ELF-1 (cell line): ENCODE measurements around the gene PRR19.
"Not testable (repeated sequence)": the region's sequence is repeated elsewhere in the genome, so short reads cannot be mapped to it uniquely, and the experiment has no call there.

Experiments used
- DNase-seq: peaks from one replicate; pipeline ENCODE4 v3.0.0-alpha.2; 2016; ENCODE audit warnings: low read depth, low spot score

PRR19 gene, protein sequence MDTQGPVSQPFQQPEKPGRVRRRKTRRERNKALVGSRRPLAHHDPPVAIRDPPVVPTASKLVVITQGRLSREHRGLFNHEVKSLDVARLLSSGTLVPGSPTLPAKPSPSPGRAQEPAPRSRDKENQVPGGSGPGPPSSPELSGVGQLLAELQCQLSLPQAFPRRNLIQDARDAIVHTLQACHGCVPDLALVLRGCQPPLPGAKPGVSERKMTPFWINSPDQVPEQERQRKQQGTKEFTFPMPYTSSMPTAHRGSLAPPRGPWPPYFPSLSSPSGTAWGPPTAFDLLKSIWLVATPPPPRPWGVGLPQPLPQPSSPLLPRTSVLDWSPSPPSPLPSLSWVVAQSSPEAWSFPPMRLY

DNA sequence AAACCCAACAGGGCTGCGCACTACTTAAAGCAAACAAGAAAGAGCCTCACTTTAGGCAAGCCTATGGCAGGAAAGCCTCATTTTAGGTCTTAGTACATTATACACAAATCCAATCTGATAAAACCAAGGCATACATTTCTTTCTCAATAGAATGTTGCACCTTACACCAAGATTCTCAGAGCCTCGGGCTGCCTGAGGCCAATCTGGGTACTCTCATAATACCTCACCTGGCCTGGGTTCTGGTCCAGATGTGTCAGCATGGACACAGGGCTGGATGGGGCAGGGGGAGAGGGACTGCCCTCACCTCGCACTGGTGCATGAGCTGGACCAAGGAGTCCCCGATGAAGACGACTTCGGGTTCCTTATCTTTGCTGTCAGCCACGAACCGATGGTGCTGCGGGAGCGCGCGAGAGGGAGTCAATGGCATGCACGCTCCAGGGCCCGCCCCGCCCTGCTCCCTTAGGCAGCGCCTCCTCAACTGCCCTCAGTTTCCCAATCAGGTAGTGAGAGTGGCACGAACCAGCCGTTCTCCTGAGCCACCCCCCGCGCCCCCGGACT is at the start of gene PRR19:
TSS of gene PRR19 (plus strand) at position 487 of the 558 bp plus-strand sequence. CDS start 7,453 bp downstream, outside the sequence.
- DNase-seq: no peak

DNA sequence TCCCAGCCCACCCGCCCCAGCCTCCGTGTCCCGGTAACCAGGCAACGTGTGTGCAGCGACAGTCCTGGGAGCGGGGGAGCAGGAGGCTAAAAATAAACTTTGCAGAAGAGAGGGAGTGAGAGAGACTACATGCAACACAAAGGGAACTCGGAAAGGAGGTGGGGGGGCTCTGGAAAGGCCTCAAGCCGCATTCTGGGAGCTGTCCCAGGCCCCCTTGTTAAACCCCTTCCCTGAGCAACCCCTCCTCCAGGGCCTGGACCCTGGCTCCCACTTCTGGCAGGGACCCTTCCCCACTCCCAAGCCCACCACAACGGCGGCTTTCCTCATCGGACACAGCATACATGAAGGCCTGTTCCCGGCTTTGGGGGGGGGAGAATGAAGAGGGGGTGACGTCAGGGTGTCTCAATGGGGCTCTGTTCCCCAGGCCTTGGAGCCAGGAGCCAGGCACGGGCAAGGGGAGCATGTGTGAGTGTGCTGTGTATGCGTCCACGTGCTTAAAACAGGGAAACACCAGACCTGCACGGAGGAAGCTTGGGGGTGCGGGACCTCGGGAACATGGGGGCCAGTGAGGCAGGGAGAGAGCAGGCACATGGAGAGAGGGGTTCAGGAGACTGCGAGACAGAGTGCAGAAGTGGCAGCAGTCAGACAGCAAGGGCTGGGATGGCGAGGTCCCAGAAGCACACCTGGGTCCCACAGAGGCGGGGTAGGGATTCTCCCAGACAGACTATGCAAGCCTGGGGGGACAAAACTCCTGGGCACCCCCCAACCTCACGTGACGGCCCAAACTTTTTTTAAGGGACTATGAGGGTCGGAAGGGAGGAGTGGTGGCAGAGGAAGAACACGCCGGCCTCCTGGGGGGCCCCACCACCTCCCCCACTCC is 49.3 kb upstream of the PRR19 start:
- no peak for DNase-seq

DNA sequence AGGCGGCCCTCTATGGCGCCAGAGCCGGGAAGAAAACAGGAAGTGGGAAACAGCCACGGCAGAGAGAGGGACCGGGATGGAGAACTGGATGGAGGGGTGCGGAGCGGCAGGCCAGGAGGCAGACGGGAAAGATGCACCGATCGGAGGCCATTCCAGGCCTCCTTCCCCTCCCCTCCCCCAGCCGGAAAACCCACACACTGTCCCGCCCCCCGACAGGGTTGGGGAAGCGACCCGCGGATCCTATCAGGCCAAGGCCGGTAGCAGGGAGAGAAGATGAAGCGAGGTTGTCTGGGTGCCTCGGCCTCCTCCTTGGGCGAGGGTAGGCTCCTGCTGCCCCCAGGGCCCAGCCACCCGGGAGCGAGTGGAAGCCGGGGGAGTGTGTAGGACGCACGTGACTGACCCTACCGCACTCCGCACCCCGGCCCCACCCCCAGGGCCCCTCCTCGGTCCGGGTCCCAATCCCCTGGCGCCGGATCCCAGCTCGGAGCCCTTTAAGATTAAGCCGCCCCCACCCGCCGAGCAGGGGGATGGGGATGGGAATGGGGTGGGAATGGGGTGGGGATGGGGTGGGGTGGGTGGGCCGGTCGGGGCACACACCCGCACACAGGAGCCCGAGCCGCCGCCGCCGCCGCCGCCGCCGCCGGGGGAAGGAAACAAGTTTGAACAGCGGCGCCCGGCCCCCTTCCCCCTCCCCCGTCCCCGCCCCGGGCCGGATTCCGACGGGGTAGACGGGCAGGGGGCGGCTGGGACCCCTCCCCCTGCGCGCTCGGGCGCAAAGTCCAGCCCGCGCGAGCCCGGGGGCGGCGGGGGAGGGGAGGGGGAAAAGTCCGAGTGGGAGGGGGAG is 48.5 kb upstream of the PRR19 start:
- DNase-seq: peak; percentile 68

DNA sequence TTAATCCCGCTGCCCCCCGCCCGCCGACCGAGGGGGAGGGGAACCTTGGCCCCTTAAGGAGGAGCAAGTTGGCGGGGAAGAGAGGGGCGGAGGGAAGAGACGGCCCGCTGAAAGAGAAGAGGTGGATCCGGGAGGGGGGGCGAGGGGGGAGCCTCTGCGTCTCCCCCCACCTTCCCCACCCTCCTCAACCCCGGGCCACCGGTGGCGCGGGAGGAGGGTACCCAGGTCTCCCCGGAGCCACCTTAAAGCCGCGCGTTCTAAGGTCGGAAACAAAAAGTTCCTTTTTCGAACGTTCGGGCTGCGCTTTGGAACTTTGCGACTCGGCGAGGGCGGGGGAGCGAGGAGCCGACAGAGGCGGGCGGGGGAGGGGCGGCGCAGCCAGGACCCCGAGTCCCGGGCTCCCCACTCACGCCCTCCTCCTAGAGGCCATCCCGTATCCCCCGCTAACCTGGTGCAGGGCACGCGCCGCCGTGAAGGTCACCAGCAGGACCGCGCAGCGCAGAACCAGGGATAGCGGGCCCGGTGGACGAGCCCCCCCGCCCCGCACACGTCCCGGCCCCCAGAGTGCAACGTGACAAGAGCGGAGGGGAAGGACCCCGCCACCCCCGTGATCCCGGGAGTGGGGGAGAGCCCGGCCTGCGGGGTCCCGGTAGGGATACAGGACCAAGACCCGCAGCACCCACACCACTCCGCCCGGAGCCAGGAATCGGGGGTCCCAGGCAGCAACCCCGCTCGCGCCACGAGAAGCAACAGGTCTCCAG is 47.7 kb upstream of the PRR19 start:
- DNase-seq: peak; percentile 80

DNA sequence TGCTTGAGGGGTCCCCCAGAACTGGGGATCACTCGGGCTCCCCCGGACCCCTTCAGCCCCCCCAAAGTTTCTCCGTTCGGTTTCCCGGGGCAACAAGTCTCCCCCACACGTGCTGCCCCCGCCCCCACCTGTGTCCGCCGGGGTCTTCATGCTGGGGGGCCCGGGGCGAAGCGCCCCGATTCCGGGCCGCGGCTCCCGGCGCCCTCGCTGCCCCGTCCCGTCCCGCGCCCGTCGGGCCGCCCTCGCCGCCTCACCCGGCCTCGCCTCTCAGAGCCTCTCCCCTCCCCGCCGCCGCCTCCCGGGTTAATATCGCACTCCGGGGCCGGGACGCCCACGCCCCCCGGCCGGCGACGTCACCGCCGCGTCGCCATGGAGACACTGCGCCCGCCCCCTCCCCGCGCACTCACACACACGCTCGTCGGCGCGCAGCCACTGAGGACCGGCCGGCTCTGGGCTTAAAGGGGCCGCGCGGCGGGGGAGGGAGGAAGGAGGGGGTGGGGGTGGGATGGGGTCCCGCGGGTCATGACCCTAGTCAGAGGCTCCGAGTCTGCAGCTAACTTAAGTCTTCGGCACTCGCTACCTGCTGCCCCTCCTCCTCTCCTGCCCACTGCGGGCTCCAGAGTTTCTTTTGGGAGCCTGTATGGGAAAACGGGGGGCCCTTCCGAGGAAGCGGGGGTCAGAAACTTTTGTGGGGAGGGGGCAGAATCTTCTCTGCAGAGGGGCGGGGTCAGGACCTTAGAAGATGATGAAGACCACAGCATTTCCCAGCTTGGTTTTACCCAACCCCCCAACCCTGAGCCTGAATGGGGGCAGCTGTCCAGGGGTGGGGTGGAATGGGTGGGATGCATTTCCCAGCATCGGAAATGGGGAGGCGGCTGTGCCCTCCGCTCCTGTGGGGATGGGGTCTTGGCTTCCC is 46.8 kb upstream of the PRR19 start, which contains the start of gene ERF:
TSS of gene ERF (minus strand) at position 279 of the 916 bp plus-strand sequence. CDS start at position 150, 129 bp downstream.
- DNase-seq: peak; percentile 90

DNA sequence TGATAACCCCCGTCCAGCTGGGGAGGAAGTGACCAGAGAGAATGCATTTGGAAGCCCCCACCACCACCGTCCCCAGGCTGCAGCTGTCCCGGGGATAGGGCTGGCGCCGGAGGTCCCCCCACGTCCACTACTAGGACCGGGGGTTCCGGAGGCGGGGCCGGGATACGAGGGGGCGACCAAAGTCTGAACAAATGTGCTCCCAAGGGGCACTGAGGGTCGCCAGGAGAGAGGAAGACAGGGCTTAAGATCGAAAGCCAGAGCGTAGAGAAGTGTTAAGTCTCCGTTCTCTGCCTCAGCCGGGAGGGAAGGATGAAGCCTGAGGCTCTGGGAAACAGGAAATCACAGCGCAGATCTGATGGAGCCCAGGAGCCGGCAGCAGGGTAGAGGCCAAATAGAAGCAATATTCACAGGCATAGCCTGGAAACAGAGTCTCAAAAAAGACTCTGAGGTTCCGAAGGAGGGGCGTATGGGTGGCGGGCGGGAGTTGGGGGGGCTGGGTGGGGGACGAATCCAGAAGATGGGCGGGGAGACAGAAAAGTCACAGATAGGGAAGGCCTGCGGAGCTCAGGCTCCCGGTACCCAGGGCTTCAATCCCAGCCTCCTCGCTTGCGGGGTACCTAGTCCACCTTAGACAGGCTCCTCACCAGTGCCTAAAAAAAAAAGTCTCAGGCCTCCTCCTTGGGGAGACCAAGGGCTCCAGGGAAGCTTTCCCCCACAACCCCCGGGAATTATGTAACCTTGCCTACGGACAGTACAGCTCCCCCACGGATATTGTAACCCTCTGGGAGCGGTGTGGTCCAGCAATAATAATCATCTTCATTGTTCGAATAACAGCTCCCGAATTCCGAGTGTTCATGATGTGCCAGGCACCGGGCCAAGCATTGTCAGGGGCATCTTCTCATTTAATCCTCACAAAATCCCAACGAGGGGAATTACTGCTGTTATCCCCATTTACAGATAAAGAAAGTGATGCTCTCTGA is 45.9 kb upstream of the PRR19 start:
- DNase-seq: peak; percentile 70

DNA sequence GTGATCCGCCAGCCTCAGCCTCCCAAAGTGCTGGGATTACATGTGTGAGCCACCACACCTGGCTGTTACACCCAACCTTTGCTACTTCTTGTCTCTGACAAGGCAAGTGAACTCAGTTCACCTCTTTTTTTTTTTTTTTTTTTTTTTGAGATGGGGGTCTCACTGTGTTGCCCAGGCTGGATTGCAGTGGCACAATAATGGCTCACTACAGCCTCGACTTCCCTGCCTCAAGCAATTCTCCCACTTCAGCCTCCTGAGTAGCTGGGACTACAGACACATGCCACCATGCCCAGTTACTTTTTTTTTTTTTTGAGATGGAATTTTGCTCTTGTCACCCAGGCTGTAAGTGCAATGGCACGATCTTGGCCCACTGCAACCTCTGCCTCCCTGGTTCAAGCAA is 44.1 kb upstream of the PRR19 start:
- DNase-seq: not testable (repeated sequence)

DNA sequence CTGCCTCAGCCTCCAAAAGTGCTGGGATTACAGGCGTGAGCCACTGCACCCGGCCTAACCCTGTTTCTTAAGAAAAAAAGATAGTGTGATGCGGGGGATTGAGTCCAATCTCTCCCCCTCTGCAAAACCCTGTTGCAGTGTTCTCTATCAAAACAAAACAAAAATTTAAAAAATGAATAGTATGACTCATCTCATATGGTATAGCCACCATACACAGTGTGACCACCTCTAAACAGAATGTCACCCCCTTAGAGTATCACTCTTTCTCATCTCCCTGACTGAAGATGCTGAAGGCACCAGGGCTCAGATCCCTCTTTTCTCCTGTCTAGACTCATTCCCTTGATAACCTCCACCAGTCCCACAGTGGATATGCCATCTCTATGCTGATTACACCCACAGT is 40.2 kb upstream of the PRR19 start:
- DNase-seq: no peak

DNA sequence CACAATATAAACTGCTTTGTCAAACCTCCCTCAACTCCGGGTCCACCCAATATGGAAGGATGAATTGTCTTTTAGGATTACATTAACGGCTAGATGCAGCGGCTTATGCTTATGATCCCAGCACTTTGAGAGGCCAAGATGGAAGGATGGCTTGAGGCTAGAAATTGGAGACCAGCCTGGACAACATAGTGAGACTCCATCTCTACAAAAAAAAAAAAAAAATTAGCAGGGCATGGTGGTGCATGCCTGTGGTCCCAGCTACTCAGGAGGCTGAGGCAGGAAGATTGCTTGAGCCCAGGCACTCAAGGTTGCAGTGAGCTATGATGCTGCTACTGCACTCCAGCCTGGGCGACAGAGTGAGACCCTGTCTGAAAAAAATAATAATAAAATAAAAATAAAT is 35.8 kb upstream of the PRR19 start:
- DNase-seq: not testable (repeated sequence)

DNA sequence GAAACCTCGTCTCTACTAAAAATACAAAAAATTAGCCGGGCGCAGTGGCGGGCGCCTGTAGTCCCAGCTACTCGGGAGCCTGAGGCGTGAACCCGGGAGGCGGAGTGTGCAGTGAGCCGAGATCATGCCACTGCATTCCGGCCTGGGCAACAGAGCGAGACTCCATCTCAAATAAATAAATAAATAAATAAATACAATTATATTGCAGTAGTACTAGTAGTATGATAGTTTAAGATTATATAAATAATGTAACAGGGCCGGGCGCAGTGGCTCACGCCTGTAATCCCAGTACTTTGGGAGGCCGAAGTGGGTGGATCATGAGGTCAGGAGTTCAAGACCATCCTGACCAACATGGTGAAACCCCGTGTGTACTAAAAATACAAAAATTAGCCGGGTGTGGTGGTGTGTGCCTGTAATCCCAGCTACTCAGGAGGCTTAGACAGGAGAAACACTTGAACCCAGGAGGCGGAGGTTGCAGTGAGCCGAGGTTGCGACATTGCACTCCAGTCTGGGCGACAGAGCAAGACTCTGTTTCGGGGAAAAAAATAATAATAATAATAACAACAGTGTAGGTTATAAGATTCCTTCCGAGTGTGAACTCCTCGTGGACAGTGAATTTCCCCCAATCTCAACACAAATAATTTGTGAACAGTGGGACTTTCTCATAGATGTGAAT is 34.9 kb upstream of the PRR19 start:
- not testable (repeated sequence) for DNase-seq

DNA sequence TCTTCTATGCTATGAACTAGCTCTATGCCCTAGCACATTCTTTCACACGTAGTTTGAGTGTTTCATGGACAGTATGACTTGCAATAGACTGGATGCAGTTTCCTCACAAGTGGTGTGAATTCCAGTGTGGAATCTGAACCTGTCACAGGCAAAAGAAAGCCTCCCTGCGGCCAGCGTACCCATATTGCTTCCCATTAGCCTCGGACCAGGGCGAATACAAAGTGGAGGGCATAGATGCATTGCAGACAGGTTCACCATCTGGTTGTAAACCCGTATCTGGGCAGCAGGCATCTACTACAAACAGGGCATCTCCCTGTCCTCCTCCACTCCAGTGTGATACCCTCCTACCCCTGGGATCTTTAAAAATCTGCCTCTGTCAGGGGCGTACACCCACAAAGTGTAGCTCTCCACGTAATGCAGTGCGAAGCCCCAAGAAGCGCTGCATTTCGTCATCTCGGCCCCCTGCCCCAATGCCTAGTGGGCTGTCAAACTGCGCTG is 34.2 kb upstream of the PRR19 start:
- no peak for DNase-seq

DNA sequence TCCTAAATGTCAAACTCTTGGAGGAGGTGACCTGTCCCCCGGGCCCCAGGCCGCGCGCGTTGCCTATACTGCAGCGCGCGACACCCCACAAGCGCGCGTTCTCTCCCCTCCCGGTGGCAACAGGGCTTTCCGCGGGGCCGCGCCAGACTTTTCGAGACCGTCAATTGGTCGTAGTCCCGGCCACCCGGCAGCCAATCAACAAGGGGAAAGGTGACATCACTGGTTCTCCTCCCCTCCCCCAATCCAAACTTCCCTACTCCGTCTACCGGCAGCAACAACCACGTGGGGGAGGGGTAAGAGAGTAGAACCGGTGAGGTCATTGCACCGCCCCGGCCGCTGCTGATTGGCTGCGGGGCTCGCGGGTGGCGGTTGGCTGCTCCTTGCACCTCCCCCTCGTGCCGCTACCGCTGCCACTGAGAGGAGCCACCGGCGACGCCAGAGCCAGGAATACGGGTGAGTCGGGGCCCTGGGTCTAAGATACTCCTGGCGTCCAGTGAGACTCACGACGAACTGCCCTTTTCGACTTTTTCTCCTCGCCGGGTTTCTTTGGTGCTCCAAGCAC is 33.7 kb upstream of the PRR19 start:
- peak; percentile 100 for DNase-seq

DNA sequence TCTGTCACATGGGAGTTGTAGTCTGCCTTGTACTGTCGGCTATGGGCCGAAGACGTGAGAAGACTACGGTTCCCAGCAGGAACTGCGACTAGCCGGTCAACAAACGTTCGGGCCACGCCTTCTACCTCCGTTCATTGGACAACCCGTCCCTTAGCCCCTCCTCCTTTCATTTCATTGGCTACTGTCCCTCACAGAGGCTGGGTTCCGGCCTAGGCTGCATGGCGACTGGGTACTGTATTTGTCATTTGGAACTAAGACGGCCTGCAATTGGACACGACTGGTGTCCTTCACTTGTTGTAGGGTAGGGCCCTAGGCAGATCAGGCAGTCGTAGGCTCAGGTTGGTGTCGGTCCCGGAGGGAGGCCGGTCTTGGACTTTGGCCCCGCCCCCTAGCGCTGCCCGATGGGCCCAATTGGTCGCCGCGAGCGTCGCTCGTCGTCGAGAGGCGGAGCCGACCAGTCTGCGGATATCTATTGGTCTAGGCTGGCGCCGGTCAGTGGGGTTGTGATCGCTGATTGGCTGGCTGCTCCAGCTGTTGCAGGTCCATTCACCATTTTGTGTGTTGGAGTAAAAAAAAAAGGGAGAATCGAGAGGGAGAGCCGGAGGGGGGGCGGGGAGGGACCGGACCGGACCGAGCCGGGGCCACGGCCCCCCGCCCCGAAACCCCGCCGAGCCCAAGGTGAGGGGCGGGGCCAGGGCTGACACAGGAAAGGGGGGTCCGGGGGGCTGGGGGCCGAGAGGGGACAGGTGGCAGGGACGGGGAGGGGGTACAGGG is 33.0 kb upstream of the PRR19 start, which contains the start of gene CIC:
TSS of gene CIC (plus strand) at position 549 of the 774 bp plus-strand sequence. CDS start 2,532 bp downstream, outside the sequence.
- peak; percentile 100 for DNase-seq

DNA sequence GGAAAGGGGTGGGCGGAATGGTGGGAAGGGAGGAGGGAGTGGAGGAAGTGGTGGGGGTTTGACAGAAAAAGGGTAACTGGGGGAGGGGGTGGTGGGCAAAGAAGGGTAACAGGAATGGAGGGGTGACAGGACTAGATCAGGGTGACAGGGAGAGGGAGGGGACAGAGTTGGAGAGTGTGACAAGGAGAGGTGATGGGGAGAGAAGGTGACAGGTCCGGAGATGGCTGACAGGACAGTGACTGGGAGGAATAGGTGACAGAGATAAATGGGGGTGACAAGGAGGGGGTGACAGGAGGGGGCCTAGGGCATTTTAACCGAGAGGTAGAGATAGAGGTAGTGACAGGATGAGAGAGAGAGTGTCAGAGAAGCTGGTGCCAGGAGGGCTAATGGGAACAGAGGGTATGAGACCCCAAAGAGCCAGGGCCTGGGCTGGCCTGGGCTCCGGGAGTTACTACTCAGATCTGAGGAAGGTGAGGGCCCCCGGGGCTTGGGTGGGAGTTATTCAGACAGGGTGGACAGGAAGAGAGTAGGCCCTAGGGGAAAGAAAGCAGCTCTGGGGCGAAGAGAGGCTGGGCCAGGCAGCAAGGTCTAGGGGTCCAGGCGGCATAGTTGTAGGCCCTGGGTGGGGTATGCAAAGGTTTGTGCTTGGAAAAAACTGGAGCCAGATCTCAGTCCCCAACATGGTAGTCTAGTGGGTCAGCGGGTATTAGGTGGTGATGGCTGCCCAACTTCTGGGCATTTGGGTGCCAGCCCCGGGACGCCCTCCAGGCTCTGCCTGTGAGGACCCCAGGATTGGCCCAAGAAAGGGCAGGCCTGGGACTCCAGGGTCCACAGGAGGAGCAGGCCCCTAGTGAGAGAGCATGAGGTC is 32.2 kb upstream of the PRR19 start:
- no peak for DNase-seq

DNA sequence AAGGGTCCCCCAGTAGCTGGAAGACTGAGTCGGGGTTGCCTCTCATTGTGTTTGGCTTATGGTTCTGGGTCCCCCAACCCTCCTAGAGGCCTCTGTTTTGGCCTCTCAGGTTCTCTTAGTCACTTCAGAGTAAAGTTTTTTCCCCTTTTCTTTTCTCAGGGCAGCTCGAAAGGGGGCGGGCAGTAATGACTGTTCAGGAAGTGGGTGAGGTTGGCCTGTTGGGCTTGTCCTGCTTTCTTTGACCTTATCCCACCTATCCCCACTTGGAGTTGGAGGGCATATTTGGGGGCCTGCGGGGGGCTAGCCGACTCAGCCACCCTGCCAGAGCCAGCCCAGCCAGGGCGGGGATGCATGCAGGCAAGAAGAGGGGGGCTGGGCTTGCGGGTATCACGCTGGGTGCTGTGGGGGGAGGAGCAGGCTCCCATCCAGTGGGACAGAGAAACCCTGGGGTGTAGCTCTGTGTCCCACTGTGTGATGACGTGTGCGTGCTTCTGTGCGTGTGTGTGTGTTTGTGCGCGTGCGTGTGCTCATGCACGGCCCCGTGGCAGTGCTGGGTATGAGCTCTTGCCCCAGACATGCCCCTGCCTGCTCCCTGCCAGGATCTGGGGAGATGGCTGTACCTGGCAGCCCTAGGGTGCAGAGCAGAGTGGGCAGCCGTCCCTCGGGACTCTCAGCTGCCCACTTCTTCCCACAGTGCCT is 31.4 kb upstream of the PRR19 start:
- DNase-seq: no peak
